Measurements from ENCODE around the gene PKP1.

- TF ChIP-seq CTCF (optimal IDR thresholded peaks at IDR 0.05 in 1 of 3, IDR thresholded peaks at IDR 0.05 in 1 of 3, conservative IDR thresholded peaks at IDR 0.05 in 1 of 3; ENCODE audit: extremely low read depth in 1 of 3, insufficient read depth in 2 of 3, low read length in 3 of 3) (no peak), EZH2 (IDR thresholded peaks at IDR 0.05; ENCODE audit: low read length) (no peak)
Observed at GRCh38 chr1:201316556-201316955, 33.2 kb downstream of the PKP1 start.
